Endometrial microvascular endothelial cells (primary cell): ENCODE data around the gene DNAAF8. TPM values are rescaled to one million over a fixed set of nuclear protein-coding genes. Genes with fewer than 3 reads are reported as not detected.
"Not testable (repeated sequence)": the region's sequence is repeated elsewhere in the genome, so short reads cannot be mapped to it uniquely, and the experiment has no call there.

Source experiments
- in situ Hi-C: cut with HindIII; loops from 2 replicates; pipeline ENCODE4 v1.10.0; 2017; ENCODE audit warnings: low sequenced_read_pairs, low pct_unique_long_range_greater_than_20kb; ENCODE audit errors: inconsistent ontology term
- total RNA-seq: library from RNA; depleted of rRNA; stranded (reverse); fragments of >200 nt; gene quantifications from one replicate; pipeline ENCODE4 v1.2.3, GENCODE V29; 2015; ENCODE audit errors: inconsistent ontology term

DNAAF8 gene
- total RNA-seq, 1 donor from 2014 or later = not detected

DNA sequence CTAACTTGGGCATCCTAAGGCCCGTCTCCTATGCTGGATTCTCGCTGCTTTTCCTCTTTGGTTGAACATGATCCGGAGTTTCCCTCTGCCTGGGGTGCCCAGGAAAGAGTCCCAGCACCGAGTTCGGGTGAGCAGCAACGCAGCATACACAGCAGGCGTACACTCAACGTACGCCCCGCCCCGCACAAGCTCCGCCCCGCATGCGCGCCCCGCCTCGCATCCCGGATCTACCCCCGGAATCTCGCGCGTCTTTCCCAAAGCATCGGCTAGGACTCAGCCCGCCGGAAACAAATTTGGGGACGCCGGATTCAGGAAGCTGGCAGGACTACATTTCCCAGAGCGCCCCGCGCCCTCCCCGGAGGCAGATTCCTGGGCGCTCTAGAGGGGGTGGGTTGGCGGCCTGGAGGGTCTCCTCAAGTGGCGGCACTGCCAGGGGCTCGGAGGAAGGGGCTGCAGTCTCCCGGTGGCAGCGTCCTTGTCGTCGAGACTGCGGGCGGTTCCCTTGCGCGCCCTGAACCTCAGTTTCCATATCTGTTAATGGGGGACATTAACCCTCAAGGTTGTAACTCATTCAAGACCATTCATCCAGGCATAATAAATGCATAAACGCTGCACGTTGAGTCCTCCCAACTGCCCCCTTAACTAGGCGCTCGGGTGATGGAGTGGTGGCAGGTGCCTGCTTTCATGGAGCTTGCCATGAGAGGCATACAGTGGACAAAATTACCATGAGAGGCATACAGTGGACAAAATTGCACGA lies 34.4 kb downstream of the DNAAF8 start:
- in situ Hi-C loops = no loop called here

DNA sequence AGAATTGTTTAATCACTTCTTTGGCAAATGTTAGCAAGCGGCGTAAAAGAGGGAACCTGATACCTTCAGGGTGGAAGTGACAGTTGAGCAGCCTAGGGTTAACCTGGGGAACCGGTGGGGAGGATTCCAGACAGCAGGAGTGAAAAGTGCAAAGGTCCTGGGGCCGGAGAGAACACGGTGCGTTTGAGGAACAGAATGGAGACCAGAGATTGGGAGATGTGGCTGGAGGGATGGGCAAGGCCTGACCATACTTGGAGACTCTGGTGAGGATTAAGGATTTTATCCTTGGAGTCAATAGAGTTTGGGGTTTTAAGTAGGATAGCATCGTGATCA lies 34.9 kb downstream of the DNAAF8 start:
- in situ Hi-C loops = no loop called here

DNA sequence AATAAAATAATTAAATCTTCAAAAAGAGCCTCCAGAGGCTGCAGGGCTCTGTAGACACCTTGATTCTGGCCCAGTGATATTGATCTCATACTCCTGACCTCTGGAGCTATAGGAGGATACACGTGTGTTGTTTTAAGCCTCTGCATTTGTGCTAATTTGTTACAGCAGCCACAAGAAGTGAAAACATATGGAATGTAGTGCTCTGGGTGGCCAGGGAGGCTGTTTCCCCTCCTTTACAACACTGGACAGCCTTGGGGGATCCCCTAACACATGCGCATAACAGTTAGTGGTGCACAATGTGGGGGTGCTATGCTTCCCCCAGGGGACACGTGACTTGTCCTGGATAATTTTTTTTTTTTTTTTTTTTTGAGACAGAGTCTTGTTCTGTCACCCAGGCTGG lies 37.3 kb downstream of the DNAAF8 start:
- in situ Hi-C loops = no loop called here

DNA sequence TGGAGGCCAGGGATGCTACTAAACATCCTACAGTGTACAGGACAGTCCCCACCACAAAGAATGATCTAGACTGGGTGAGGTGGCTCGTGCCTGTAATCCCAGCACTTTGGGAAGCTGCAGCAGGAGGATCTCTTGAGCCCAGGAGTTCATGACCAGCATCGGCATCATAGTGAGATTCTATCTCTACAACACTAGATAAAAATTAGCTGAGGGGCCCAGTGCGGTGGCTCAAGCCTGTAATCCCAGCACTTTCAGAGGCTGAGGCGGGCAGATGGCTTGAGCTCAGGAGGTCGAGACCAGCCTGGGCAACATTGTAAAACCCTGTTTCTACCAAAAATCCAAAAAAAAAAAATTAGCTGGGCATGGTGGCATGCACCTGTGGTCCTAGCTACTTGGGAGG lies 38.0 kb downstream of the DNAAF8 start:
- in situ Hi-C loops = no loop called here

DNA sequence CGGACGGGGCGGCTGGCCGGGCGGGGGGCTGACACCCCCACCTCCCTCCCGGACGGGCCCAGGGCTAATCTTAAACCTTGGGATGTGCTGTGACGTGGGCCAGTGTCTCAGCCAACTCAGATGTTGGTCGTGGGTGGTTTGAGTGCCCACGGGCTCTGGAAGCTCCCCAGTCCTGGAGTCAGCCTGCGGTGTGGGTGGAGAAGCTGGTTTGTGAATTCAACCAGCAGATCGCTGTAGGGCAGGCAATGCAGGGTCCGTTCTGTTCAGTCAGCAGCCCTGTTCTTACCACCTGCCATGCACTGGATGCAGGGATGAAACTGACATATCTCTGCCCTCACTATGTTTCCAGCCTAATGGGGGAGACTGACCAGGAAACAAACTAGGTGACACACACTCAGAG lies 40.7 kb downstream of the DNAAF8 start:
- in situ Hi-C loops = no loop called here

DNA sequence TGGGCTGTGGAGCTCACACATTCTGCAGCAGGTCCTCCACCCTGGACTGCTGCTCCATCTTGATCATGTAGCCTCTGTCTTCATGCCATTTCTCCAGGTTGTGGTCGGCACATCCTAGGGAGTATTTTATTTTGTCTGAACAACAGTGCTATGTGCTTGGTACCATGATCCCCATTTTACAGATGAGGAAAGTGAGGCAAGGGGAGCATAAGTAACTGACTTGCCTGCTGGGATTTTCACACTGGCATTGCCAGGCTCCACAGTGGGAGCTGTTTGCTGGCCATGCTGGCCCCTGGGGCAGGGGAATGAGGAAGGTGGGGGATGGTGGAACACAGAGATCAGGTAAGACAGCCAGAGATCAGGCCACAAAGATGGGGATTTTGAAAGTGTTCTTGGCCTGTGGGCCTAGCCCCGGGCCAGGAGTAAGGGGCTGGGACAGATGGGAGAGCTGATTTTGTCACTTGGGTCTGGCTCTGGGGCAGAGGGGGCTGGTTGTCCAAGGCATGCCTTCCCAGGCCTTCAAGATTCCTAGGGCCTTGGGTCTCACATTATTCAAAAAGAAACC lies 41.9 kb downstream of the DNAAF8 start:
- in situ Hi-C loops = no loop called here

DNA sequence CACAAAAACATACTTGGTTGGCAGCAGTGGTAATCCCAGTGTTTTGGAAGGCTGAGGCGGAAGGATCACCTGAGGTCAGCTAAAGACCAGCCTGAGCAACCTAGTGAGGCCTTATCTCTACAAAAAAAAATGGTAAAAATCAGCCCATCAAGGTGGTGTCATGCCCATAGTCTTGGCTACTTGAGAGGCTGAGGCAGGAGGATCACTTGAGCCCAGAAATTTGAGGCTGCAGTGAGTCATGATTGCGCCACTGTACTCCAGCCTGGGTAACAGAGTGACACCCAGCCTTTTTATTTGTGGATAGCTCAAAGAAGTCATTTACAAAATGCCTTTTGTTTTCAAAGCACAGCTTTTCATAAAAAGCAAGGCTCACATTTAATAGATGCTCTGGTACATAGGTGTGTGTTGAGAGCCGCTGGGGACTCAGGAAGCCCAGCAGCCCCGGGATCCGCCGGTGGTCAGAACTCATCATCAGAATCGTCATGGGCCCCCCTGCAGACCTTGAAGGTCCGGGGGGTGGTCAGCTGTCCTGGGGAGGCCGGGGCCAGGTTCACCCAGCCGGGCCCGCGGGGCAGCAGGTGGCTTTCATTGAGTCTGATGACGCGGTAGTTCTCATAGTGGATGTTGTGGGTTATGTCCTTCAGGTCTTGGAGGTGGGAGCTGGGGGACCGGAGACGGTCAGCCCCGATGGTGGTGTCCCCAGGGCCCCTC lies 43.2 kb downstream of the DNAAF8 start:
- in situ Hi-C loops = no loop called here

DNA sequence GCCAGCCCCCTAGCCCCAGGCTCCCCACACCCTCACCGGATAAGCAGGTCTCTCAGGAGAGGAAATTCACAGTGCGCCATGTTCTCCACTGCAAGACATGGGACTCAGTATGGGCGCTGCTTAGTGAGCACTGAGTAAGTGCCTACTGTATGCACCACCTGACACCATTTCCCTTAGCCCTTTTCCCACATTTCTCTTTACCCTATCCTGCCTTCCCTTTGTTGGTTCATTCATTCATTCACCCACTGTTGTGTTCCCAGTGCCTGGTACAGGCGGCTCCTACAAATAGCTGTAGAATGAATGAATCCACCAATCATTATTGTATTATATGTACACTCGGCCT lies 43.7 kb downstream of the DNAAF8 start:
- in situ Hi-C loops = no loop called here

DNA sequence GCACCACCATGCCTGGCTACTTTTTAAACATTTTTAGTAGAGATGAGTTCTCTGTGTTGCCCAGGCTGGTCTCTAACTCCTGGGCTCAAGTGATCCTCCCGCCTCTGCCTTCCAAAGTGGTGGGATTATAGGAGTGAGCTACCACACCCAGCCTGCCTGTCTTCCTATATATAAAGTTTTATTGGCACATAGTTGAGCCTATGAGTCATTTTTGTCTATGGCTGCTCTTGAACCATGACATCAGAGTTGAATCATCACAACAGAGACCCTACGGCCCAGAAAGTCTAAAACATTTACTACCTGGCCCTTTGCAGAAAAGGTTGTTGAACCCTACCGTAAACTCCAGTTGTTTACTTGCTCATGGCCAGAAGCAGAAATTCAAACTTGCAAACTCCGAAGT lies 45.9 kb downstream of the DNAAF8 start:
- in situ Hi-C loops = no loop called here

DNA sequence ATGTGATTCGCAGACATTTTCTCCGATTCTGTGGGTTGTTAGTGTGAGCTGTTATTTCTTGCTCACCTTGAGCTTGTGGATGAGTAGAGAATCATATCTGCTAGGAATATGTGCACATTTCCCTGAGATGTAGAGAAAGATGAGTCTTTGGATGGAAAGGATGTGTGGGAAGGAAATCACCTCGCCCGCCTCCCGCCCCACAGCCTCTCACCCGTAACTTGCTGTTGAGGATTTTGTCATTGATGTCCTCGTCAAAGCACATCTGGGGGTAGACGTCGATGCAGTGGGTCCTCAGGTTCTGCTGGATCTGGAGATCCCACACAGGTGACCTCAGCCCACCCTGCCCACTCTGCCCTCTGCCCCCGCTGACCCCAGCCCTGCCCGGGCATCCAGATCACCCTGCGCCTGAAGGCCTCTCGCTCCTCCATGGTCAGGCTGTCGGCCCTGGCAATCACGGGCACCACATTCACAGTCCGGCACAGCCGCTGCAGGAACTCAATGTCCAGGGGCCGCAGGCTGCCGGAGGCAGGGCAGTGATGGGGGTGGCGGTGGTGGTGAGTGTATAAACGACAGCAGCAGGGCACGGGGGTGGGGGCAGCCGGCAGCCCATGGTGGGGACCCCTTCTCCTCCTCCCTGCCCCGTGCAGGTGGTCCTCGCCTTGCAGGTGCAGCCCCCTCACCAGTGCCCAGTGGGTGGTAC lies 49.1 kb downstream of the DNAAF8 start:
- in situ Hi-C loops = no loop called here

DNA sequence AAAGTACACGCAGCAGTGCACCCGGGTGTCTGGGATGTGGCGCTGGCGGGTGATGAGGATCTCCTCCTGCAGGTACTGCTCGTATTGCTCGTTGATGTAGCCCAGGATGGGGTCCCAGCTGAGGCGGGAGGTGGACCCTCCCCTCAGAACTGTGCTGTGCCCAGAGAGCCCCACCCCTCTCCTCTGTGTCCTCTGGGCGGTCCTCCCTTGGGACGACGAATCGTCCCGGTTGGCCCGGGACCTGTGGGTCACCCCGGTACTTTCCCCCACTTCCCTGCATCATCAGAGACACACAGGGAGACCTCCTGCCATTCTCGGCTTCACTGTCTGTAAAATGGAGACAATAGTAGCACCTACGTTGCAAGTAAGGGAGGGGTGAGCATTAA lies 49.6 kb downstream of the DNAAF8 start:
- in situ Hi-C loops = no loop called here

DNA sequence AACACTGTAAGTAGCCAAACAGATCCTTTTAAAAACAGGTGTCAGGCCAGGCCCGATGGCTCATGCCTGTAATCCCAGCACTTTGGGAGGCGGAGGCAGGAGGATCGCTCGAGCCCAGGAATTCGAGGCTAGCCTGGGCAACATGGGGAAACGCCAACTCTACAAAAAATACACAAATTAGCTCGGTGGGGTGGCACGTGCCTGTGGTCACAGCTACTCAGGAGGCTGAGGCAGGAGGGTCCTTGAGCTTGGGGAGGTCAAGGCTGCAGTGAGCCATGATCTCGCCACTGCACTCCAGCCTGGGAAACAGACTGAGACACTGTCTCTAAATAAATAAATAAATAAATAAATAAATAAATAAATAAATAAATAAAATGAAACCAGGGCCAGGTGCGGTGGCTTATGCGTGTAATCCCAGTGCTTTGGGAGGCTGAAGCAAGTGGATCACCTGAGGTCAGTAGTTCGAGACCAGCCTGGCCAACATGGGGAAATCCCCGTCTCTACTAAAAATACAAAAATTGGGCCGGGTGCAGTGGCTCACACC lies 50.2 kb downstream of the DNAAF8 start:
- in situ Hi-C loops = not testable (repeated sequence)

DNA sequence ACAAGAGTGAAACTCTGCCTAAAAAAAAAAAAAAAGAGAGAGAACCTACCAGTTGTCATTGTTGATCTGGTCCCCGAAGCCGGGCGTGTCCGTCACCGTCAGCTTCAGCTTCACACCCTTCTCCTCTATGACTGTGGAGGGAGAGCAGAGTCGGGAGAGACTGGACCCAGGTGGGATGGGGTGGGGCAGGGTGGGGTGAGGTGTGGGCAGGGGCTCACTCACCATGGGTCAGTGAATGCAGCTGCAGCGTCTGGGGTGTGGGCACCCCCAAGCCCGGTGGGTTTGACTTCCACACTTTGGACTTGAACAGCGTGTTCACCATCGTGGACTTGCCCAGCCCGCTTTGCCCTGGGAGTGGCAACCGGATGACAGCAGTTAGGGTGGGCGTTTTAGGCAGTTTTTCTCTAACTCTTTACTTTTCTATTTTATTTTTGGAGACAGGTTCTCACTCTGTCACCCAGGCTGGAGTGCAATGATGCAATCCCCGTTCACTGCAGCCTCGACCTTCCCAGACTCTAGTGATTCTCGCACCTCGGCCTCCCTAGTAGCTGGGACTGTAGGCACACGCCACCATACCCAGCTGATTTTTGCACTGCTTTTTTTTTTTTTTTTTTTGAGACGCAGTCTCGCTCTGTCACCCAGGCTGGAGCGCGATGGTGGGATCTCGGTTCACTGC lies 51.6 kb downstream of the DNAAF8 start:
- in situ Hi-C loops = no loop called here

DNA sequence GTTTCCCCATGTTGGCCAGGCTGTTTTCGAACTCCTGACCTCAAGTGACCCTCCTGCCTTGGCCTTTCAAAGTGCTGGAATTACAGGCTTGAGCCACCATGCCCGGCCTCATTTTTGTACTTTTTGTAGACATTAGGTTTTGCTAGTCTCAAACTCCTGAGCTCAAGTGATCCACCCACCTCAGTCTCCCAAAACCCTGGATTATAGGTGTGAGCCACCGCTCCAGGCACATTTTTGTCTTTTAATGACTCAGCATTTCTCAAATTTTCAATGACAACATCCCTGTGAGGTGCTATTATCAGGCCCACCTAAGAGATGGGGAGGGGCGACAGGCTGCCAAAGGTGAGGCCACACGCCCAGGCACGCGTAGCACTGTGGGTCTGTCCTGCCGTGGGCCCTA lies 52.7 kb downstream of the DNAAF8 start:
- in situ Hi-C loops = no loop called here

DNA sequence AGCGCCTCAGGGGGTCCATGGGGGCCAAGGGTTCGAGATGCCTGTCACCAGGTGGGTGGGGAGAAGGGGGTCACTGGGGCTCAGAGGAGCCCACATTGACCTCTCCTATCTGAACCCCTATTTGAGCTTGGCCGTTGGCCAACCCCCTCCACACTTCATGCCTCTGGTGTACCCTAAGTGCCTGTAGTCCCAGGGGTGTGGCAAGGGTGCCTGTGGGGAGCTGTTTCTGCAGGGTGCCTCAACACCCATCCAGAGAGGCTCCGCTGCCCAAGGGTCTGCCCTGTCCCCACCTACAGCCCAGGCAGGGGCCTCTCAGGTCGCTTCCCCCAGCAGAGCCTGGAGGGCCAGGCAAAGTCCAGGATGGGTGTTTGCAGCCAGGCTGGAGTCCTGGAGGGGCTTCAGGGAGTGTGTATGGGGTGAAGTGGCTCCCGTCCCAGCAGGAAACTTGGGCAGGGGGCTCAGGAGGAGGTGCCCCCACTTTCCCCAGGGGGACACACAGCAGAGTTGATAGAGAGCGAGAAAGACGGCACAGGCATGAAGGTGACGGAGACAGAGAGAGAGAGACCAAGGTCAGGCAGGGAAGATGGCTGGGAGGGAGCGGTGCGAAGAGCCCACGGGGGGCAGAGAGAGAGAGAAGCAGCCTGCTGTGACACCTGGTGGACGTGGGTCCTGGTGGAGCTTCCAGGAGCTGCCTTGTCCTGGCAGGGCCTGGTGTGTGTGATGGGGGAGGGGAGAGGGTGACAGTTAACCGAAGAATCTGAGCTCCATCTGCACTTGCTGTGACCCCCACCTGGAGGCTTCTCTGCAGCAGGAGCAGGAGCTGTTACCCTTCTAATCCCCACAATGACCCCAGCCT lies 53.5 kb downstream of the DNAAF8 start, which contains the start of gene SEPTIN12:
Gene SEPTIN12, minus strand, starts transcription at position 719 of the 856 bp plus-strand sequence. Its CDS starts 700 bp downstream, at position 19.
- in situ Hi-C loops = no loop called here

DNA sequence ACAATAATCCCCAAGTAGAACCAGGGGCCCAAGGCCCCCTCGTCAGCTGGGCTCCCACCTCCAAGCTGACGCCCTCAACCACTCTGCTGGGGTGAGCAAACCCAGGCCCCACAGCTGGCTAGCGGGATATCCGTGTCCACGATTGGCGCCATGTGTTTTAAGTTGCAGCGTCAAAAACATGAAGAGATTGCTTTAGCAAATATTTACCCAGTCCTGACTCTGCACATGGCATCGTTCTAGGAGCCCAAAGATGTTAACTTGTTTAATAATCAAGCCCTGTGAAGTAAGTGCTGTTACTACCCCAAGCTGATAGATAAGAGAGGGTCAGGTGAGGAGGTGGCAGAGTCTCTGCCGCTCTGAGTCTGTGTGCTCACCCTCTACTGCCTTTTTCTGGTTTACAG lies 54.2 kb downstream of the DNAAF8 start:
- in situ Hi-C loops = no loop called here

DNA sequence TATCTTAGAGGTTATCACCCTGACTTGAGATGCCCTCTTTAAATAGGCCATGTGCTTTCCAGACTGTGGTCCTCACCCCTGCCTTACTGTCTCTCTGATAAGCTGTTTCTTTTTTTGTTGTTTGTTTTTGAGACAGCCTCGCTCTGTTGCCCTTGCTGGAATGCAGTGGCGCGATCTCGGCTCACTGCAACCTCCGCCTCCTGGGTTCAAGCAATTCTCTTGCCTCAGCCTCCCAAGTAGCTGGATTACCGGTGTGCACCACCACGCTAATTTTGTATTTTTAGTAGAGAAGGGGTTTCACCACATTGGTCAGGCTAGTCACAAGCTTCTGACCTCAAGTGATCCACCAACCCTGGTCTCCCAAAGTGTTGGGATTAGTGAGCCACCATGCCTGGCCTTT lies 54.6 kb downstream of the DNAAF8 start:
- in situ Hi-C loops = no loop called here

DNA sequence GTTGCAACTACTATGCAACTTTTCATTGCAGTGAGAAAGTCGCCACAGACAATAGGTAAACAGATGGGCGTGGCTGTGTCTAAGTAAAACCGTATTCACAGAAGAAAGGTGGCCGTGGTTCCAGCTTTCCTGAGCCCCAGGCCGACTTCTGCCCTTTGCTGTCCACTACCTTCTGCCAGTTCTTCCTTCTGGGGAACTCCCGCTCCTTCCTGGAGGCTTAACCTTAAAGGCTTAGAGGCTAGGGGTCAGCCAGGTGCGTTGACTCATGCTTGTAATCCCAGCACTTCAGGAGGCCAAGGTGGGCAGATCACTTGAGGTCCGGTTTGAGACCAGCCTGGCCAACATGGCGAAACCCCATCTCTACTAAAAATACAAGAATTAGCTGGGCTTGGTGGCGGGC lies 55.9 kb downstream of the DNAAF8 start:
- in situ Hi-C loops = no loop called here
